ENCODE data around the gene SNED1. TPM values are rescaled to one million over a fixed set of nuclear protein-coding genes. Genes with fewer than 3 reads are reported as not detected.
"Not testable (repeated sequence)": the region's sequence is repeated elsewhere in the genome, so short reads cannot be mapped to it uniquely, and the experiment has no call there.

SNED1 gene
- polyA plus RNA-seq, 1 donor (not counting 4 experiments of a cell fraction or from before 2014, with no cell fraction given), result 0.12 TPM

DNA sequence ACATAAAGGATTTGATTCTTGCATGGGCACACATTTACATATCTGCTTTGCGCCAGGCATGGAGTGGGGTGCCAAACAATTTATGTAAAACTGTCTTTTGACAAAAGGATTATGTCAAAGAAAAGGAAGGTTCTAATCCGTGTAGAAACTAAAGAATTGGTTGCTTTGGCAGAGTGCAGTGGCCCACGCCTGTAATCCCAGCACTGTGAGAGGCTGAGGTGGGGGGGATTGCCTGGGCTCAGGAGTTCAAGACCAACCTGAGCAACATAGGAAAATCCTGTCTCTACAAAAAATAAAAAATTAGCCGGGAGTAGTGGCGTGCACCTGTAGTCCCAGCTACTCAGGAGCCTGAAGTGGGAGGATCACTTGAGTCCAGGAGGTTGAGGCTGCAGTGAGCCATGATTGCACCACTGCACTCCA, 104.8 kb downstream of the SNED1 start:
- peak overlapping the region; percentile 70 for H2AFZ ChIP-seq (ENCODE audit: control insufficient read depth, low read length)
- TF ChIP-seq EZH2 (IDR thresholded peaks at IDR 0.05; ENCODE audit: low read length), result no peak
- TF ChIP-seq, protein P1, sequence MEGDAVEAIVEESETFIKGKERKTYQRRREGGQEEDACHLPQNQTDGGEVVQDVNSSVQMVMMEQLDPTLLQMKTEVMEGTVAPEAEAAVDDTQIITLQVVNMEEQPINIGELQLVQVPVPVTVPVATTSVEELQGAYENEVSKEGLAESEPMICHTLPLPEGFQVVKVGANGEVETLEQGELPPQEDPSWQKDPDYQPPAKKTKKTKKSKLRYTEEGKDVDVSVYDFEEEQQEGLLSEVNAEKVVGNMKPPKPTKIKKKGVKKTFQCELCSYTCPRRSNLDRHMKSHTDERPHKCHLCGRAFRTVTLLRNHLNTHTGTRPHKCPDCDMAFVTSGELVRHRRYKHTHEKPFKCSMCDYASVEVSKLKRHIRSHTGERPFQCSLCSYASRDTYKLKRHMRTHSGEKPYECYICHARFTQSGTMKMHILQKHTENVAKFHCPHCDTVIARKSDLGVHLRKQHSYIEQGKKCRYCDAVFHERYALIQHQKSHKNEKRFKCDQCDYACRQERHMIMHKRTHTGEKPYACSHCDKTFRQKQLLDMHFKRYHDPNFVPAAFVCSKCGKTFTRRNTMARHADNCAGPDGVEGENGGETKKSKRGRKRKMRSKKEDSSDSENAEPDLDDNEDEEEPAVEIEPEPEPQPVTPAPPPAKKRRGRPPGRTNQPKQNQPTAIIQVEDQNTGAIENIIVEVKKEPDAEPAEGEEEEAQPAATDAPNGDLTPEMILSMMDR (optimal IDR thresholded peaks at IDR 0.05 in 1 of 3, IDR thresholded peaks at IDR 0.05 in 1 of 3, conservative IDR thresholded peaks at IDR 0.05 in 1 of 3; ENCODE audit: extremely low read depth in 1 of 3, insufficient read depth in 2 of 3, low read length in 3 of 3), result no peak
- no peaks in the 10 kb centered on the region for H3K27me3 ChIP-seq (ENCODE audit: control insufficient read depth, extremely low read depth, insufficient read depth, low read length)
- H4K20me1 ChIP-seq (ENCODE audit: control insufficient read depth, extremely low read depth, insufficient read depth, low read length), result peaks cover 3% of the 10 kb centered on the region
- FAIRE-seq (no peak), DNase-seq (ENCODE audit: low read depth, low spot score) (no peak)
- H3K79me2 ChIP-seq (ENCODE audit: control insufficient read depth, insufficient read depth, low read length), result peaks cover 23% of the 10 kb centered on the region
- peak overlapping the region; percentile 89 to 91 (median 90) for H3K4me3 ChIP-seq (ENCODE audit: control insufficient read depth in 2 of 3, extremely low read depth in 1 of 3, insufficient read depth in 2 of 3, low read depth in 1 of 3, low read length in 3 of 3)
- H3K9me1 ChIP-seq (ENCODE audit: control insufficient read depth, extremely low read depth, insufficient read depth, low read length), result no peaks in the 10 kb centered on the region
- peak overlapping the region; percentile 80 for H3K9ac ChIP-seq (ENCODE audit: control insufficient read depth, extremely low read depth, insufficient read depth, low read length)
- no peaks in the 10 kb centered on the region for H3K9me3 ChIP-seq (ENCODE audit: control insufficient read depth, low read depth, low read length)
- peak overlapping the region; percentile 83 for H3K4me2 ChIP-seq (ENCODE audit: control insufficient read depth, extremely low read depth, insufficient read depth, low read depth, low read length)
- dilution Hi-C loops (cut with MboI; ENCODE audit: extremely low pct_ligation_motif_present, low sequenced_read_pairs), result no loop called here
- H3K4me1 ChIP-seq (ENCODE audit: control insufficient read depth, extremely low read depth, insufficient read depth, low read length), result no peaks in the 10 kb centered on the region
- H3K27ac ChIP-seq (ENCODE audit: control insufficient read depth, insufficient read depth, low read length), result peak overlapping the region; percentile 64
- H3K36me3 ChIP-seq (ENCODE audit: control insufficient read depth in 2 of 2, extremely low read depth in 1 of 2, insufficient read depth in 2 of 2, low read length in 2 of 2), result peaks cover 8 to 9% of the 10 kb centered on the region in 2 experiments

GRCh38 chr2:241104611-241105010, 106.2 kb downstream of the SNED1 start:
- H2AFZ ChIP-seq (ENCODE audit: control insufficient read depth, low read length); H3K9me3 ChIP-seq (ENCODE audit: control insufficient read depth, low read depth, low read length); H3K9ac ChIP-seq (ENCODE audit: control insufficient read depth, extremely low read depth, insufficient read depth, low read length); H3K4me3 ChIP-seq (ENCODE audit: control insufficient read depth in 2 of 3, extremely low read depth in 1 of 3, insufficient read depth in 2 of 3, low read depth in 1 of 3, low read length in 3 of 3); H4K20me1 ChIP-seq (ENCODE audit: control insufficient read depth, extremely low read depth, insufficient read depth, low read length); DNase-seq (ENCODE audit: low read depth, low spot score); FAIRE-seq; H3K4me2 ChIP-seq (ENCODE audit: control insufficient read depth, extremely low read depth, insufficient read depth, low read depth, low read length); H3K4me1 ChIP-seq (ENCODE audit: control insufficient read depth, extremely low read depth, insufficient read depth, low read length); dilution Hi-C loops (cut with MboI; ENCODE audit: extremely low pct_ligation_motif_present, low sequenced_read_pairs); H3K36me3 ChIP-seq (ENCODE audit: control insufficient read depth in 2 of 2, extremely low read depth in 1 of 2, insufficient read depth in 2 of 2, low read length in 2 of 2); H3K27ac ChIP-seq (ENCODE audit: control insufficient read depth, insufficient read depth, low read length); H3K9me1 ChIP-seq (ENCODE audit: control insufficient read depth, extremely low read depth, insufficient read depth, low read length); H3K27me3 ChIP-seq (ENCODE audit: control insufficient read depth, extremely low read depth, insufficient read depth, low read length): not testable (repeated sequence)
- H3K79me2 ChIP-seq (ENCODE audit: control insufficient read depth, insufficient read depth, low read length), result peaks cover 17% of the 10 kb centered on the region

DNA sequence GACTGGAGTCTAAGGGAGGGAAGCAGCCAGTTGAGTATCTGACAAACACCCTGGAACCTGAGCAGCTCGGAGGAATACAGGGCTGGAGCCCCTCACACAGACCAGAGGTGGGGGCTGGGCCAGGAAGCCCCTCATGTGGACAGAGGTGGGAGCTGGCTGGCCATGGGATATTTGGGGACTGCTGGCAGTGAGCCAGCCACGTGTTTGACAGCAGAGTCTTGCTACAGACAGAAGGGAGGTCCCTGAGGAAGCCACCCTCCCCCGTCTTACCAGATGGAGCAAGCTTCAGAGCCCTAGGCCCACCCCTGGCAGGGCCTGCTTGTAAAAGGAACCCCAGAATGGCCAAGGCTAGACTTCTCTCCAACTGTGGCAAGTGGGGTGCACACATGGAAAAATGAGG, 107.2 kb downstream of the SNED1 start:
- DNase-seq (ENCODE audit: low read depth, low spot score), result no peak
- H3K9me1 ChIP-seq (ENCODE audit: control insufficient read depth, extremely low read depth, insufficient read depth, low read length), result no peaks in the 10 kb centered on the region
- no peak overlapping the region for H3K27ac ChIP-seq (ENCODE audit: control insufficient read depth, insufficient read depth, low read length)
- no peak overlapping the region for H2AFZ ChIP-seq (ENCODE audit: control insufficient read depth, low read length)
- peaks cover 0 to 4% of the 10 kb centered on the region in 2 experiments for H3K36me3 ChIP-seq (ENCODE audit: control insufficient read depth in 2 of 2, extremely low read depth in 1 of 2, insufficient read depth in 2 of 2, low read length in 2 of 2)
- dilution Hi-C loops (cut with MboI; ENCODE audit: extremely low pct_ligation_motif_present, low sequenced_read_pairs), result no loop called here
- H3K9me3 ChIP-seq (ENCODE audit: control insufficient read depth, low read depth, low read length), result no peaks in the 10 kb centered on the region
- no peak overlapping the region for H3K4me2 ChIP-seq (ENCODE audit: control insufficient read depth, extremely low read depth, insufficient read depth, low read depth, low read length)
- H4K20me1 ChIP-seq (ENCODE audit: control insufficient read depth, extremely low read depth, insufficient read depth, low read length), result no peaks in the 10 kb centered on the region
- peaks cover 9% of the 10 kb centered on the region for H3K79me2 ChIP-seq (ENCODE audit: control insufficient read depth, insufficient read depth, low read length)
- FAIRE-seq, result no peak
- no peaks in the 10 kb centered on the region for H3K27me3 ChIP-seq (ENCODE audit: control insufficient read depth, extremely low read depth, insufficient read depth, low read length)
- no peak overlapping the region for H3K4me3 ChIP-seq (ENCODE audit: control insufficient read depth in 2 of 3, extremely low read depth in 1 of 3, insufficient read depth in 2 of 3, low read depth in 1 of 3, low read length in 3 of 3)
- no peak overlapping the region for H3K9ac ChIP-seq (ENCODE audit: control insufficient read depth, extremely low read depth, insufficient read depth, low read length)
- TF ChIP-seq, protein P1 (optimal IDR thresholded peaks at IDR 0.05 in 1 of 3, IDR thresholded peaks at IDR 0.05 in 1 of 3, conservative IDR thresholded peaks at IDR 0.05 in 1 of 3; ENCODE audit: extremely low read depth in 1 of 3, insufficient read depth in 2 of 3, low read length in 3 of 3), result no peak
- no peak for TF ChIP-seq EZH2 (IDR thresholded peaks at IDR 0.05; ENCODE audit: low read length)
- no peaks in the 10 kb centered on the region for H3K4me1 ChIP-seq (ENCODE audit: control insufficient read depth, extremely low read depth, insufficient read depth, low read length)
